Endothelial cell of umbilical vein (primary cell): ENCODE data around the gene TEX54. TPM values are rescaled to one million over a fixed set of nuclear protein-coding genes. Genes with fewer than 3 reads are reported as not detected.

Experiments used
- BruUV-seq: library from RNA; stranded (reverse); fragments of 400-500 nt; replicated peaks from 2 replicates; lab custom pipeline; 2021; lab: Mats Ljungman, UMichigan
- CTCF ChIA-PET: fragments of 300-600, 350-600 bp; sonication (Branson Sonifier 250); formaldehyde crosslinking; loops from one replicate; lab custom pipeline; 2021; ENCODE audit warnings: antibody characterized with exemption, inconsistent platforms; lab: Charles Lee
- POLR2A ChIA-PET: fragments of 300-600, 350-600 bp; sonication (Branson Sonifier 250); formaldehyde crosslinking; loops from one replicate; lab custom pipeline; 2021; ENCODE audit warnings: antibody characterized with exemption, inconsistent platforms; lab: Charles Lee
- DNase-seq: peaks from one replicate; pipeline ENCODE4 v3.0.0-alpha.2; 2011; ENCODE audit warnings: low read depth, low spot score
- FAIRE-seq: peaks from 2 replicates; lab custom pipeline; 2011; peaks lifted over from hg19 to GRCh38; lab: Jason Lieb, UNC
- H2AFZ ChIP-seq: 2 replicates; pipeline ENCODE4 v1.6.0; 2012; ENCODE audit warnings: low read depth, low read length, control low read depth, inconsistent platforms
- H3K27ac ChIP-seq: 2 replicates; pipeline ENCODE4 v1.5.1; 2011; ENCODE audit warnings: low read depth, mild to moderate bottlenecking, control low read depth, low read length, moderate library complexity; ENCODE audit not compliant: insufficient read depth
- H3K27me3 ChIP-seq, 2 experiments: 2 replicates each; pipeline versions ENCODE4 v1.6.0 to v1.6.1; 2011; ENCODE audit warnings: low read length in 2 of 2, mixed read lengths in 1 of 2; ENCODE audit not compliant: control insufficient read depth in 2 of 2, insufficient read depth in 2 of 2
- H3K36me3 ChIP-seq, 2 experiments: 2 replicates in 1 of 2; 3 replicates in 1 of 2; pipeline ENCODE4 v1.5.1; 2011; ENCODE audit warnings: low read length in 2 of 2, mild to moderate bottlenecking in 1 of 2, moderate library complexity in 1 of 2; ENCODE audit not compliant: control insufficient read depth in 2 of 2, insufficient read depth in 2 of 2; ENCODE audit errors: extremely low read depth in 1 of 2
- H3K4me1 ChIP-seq: 3 replicates; pipeline ENCODE4 v1.5.1; 2011; ENCODE audit warnings: mild to moderate bottlenecking, low read length; ENCODE audit not compliant: control insufficient read depth, insufficient read depth; ENCODE audit errors: extremely low read depth
- H3K4me2 ChIP-seq: 2 replicates; pipeline ENCODE4 v1.6.1; 2011; ENCODE audit warnings: low read length, control low read depth, mixed read lengths; ENCODE audit not compliant: insufficient read depth
- H3K4me3 ChIP-seq, 3 experiments: fragments of 200-600 bp in 1 of 3; sonication (generic), shearing (Covaris generic) in 1 of 3; replicated peaks in 1 of 3; 2 replicates each; pipeline ENCODE4 v1.5.1; 2011 to 2016; ENCODE audit warnings: control low read depth in 3 of 3, low read length in 3 of 3, mild to moderate bottlenecking in 2 of 3, inconsistent platforms in 1 of 3, low read depth in 1 of 3, moderate library complexity in 1 of 3; ENCODE audit not compliant: insufficient read depth in 1 of 3
- H3K79me2 ChIP-seq: 2 replicates; pipeline ENCODE4 v1.6.0; 2012; ENCODE audit warnings: low read length, inconsistent platforms; ENCODE audit not compliant: control insufficient read depth, insufficient read depth
- H3K9ac ChIP-seq: replicated peaks from 2 replicates; pipeline ENCODE3; 2011; ENCODE audit warnings: low read length, control low read depth; ENCODE audit not compliant: insufficient read depth; ENCODE audit errors: extremely low read depth
- H3K9me1 ChIP-seq: replicated peaks from 3 replicates; pipeline ENCODE4 v1.6.0; 2011; ENCODE audit warnings: mild to moderate bottlenecking, low read length; ENCODE audit not compliant: control insufficient read depth, insufficient read depth; ENCODE audit errors: extremely low read depth
- H3K9me3 ChIP-seq: replicated peaks from 2 replicates; pipeline ENCODE4 v1.5.1; 2012; ENCODE audit warnings: low read length, inconsistent platforms; ENCODE audit not compliant: control insufficient read depth, insufficient read depth
- H4K20me1 ChIP-seq: replicated peaks from 2 replicates; pipeline ENCODE3; 2011; ENCODE audit warnings: mild to moderate bottlenecking, low read length; ENCODE audit not compliant: control insufficient read depth, insufficient read depth; ENCODE audit errors: extremely low read depth
- CTCF ChIP-seq, 2 donors: IDR thresholded peaks; 1 replicate in 1 of 2; 2 replicates in 1 of 2; pipeline ENCODE4 v1.5.1; 2011; ENCODE audit warnings: low read length in 2 of 2, mild to moderate bottlenecking in 2 of 2, moderate library complexity in 2 of 2, control low read depth in 1 of 2, inconsistent platforms in 1 of 2, low read depth in 1 of 2; ENCODE audit not compliant: insufficient read depth in 1 of 2; ENCODE audit errors: extremely low read depth in 1 of 2
- EZH2 ChIP-seq: IDR thresholded peaks from 2 replicates; pipeline ENCODE4 v1.6.1; 2012; ENCODE audit warnings: borderline replicate concordance, low read depth, mild to moderate bottlenecking, moderate library complexity, low read length, inconsistent platforms; ENCODE audit not compliant: severe bottlenecking
- GATA2 ChIP-seq: IDR thresholded peaks from 2 replicates; pipeline ENCODE4 v1.7.0; 2011; ENCODE audit warnings: low read depth, mild to moderate bottlenecking, moderate library complexity, mixed read lengths, low read length; ENCODE audit not compliant: insufficient read length, insufficient read depth
- MYC ChIP-seq: IDR thresholded peaks from one replicate; pipeline ENCODE4 v1.6.1; 2011; ENCODE audit warnings: mild to moderate bottlenecking, low read depth, low read length
- POLR2AphosphoS5 ChIP-seq: IDR thresholded peaks from 2 replicates; pipeline ENCODE4 v1.6.1; 2012; ENCODE audit warnings: low read depth, mild to moderate bottlenecking, control low read depth, low read length, moderate library complexity; ENCODE audit not compliant: insufficient read depth
- dilution Hi-C: fragments of 300-500 bp; cut with MboI; formaldehyde crosslinking; loops from one replicate; pipeline ENCODE4 v1.15.0; 2019; ENCODE audit warnings: low sequenced_read_pairs; ENCODE audit not compliant: extremely low pct_ligation_motif_present
- intact Hi-C: fragments of 100-400 bp; cut with micrococcal nuclease; formaldehyde crosslinking; loops from one replicate; pipeline ENCODE4 v1.10.0; 2022
- polyA plus RNA-seq, 4 experiments: library from polyadenylated mRNA; depleted of rRNA in 3 of 4; stranded (reverse) in 3 of 4; unstranded in 1 of 4; fragments of >200 nt; gene quantifications; 2 replicates each; pipeline versions ENCODE4 v1.2.1 to v1.2.3, GENCODE V29; 2011 to 2012; ENCODE audit warnings: missing spikeins in 1 of 4
- total RNA-seq: library from RNA; stranded (reverse); gene quantifications from 2 replicates; pipeline ENCODE4 v1.2.3, GENCODE V29; 2021
- TF ChIP-seq, protein P1 (sequence below): IDR thresholded peaks from 2 replicates; pipeline ENCODE4 v1.6.1; 2011; ENCODE audit not compliant: insufficient read depth, insufficient read length

The TEX54 gene
- total and polyA plus RNA-seq, 2 donors (not counting 3 experiments of a cell fraction or from before 2014, with no cell fraction given): not detected

- Histone ChIP-seq H2AFZ (no peak overlapping the region), H3K4me2 (no peak overlapping the region), H3K9me3 (no peaks in the 10 kb centered on the region), H3K4me3 (no peak overlapping the region), H3K9ac (no peak overlapping the region), H3K9me1 (no peaks in the 10 kb centered on the region), H3K27ac (no peak overlapping the region), H3K36me3 (peaks cover 0 to 4% of the 10 kb centered on the region in 2 experiments), H3K4me1 (peaks cover 12% of the 10 kb centered on the region), H3K79me2 (peaks cover 11% of the 10 kb centered on the region), H4K20me1 (no peaks in the 10 kb centered on the region), H3K27me3 (no peaks in the 10 kb centered on the region)
- FAIRE-seq (no peak), DNase-seq (no peak)
- no peak for TF ChIP-seq GATA2
- TF ChIP-seq, protein P1, sequence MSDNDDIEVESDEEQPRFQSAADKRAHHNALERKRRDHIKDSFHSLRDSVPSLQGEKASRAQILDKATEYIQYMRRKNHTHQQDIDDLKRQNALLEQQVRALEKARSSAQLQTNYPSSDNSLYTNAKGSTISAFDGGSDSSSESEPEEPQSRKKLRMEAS: no peak
- no peak for TF ChIP-seq MYC
- no peak for TF ChIP-seq POLR2AphosphoS5
- no peak for TF ChIP-seq CTCF (IDR thresholded peaks at IDR 0.05; ENCODE audit: extremely low read depth in 1 of 2, insufficient read depth in 1 of 2, low read depth in 1 of 2, low read length in 2 of 2)
- no peak for TF ChIP-seq EZH2
- dilution Hi-C loops: no loop called here
- BruUV-seq: no TSS peak
- CTCF ChIA-PET: no interaction called here
- intact Hi-C loops: no loop called here
- POLR2A ChIA-PET: no interaction called here
Measured at GRCh38 chr11:62876712-62877111, 44.1 kb upstream of the TEX54 start.
